PC-9 (cell line): ENCODE data around the gene NAP1L5.

Experiments used
- CTCF ChIP-seq: fragments of 200-600 bp; sonication (generic); conservative IDR thresholded peaks from 2 replicates; pipeline ENCODE4 v1.6.1; 2017; ENCODE audit warnings: mixed run types, antibody characterized with exemption, mild to moderate bottlenecking, moderate library complexity
- EZH2 ChIP-seq: fragments of 200-600 bp; sonication (generic); IDR thresholded peaks from 2 replicates; pipeline ENCODE4 v1.8.0; 2017; ENCODE audit warnings: antibody characterized with exemption, low read depth

GRCh38 chr4:88645994-88646393 lies 51.6 kb downstream of the NAP1L5 start:
- no peak for TF ChIP-seq CTCF
- no peak for TF ChIP-seq EZH2
